ENCODE measurements around the gene FGF22.
"Not testable (repeated sequence)": the region's sequence is repeated elsewhere in the genome, so short reads cannot be mapped to it uniquely, and the experiment has no call there.

DNA sequence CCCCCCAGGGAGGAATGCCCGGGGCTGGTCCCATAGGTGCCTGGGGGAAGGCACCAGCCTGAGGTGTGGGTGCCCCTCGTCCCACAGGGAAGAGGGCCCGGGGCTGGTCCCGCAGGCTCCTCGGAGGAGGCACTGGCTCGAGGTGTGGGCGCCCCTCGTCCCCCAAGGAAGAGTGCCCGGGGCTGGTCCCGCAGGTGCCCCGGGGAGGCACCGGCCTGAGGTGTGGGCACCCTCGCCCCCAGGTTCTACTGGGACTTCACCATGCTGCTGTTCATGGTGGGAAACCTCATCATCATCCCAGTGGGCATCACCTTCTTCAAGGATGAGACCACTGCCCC lies 36.4 kb upstream of the FGF22 start:
- not testable (repeated sequence) for TF ChIP-seq TCF12 (IDR thresholded peaks at IDR 0.05; ENCODE audit: low read depth); ZBTB7A (IDR thresholded peaks at IDR 0.05; ENCODE audit: low read depth); EP300 (IDR thresholded peaks at IDR 0.05; ENCODE audit: borderline replicate concordance); FOXM1 (IDR thresholded peaks at IDR 0.05; ENCODE audit: borderline replicate concordance, low read depth); CREB1 (IDR thresholded peaks at IDR 0.05; ENCODE audit: low read depth); TEAD4 (IDR thresholded peaks at IDR 0.05)
- TF ChIP-seq, protein P1, sequence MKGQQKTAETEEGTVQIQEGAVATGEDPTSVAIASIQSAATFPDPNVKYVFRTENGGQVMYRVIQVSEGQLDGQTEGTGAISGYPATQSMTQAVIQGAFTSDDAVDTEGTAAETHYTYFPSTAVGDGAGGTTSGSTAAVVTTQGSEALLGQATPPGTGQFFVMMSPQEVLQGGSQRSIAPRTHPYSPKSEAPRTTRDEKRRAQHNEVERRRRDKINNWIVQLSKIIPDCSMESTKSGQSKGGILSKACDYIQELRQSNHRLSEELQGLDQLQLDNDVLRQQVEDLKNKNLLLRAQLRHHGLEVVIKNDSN (IDR thresholded peaks at IDR 0.05), result not testable (repeated sequence)
